ENCODE measurements around the gene GPC6.

The GPC6 gene

GRCh38 chr13:93304868-93305613 lies 78.4 kb downstream of the GPC6 start:
- TF ChIP-seq POLR2AphosphoS5 (IDR thresholded peaks at IDR 0.05; ENCODE audit: low read depth) = no peak
- TF ChIP-seq, protein P1, sequence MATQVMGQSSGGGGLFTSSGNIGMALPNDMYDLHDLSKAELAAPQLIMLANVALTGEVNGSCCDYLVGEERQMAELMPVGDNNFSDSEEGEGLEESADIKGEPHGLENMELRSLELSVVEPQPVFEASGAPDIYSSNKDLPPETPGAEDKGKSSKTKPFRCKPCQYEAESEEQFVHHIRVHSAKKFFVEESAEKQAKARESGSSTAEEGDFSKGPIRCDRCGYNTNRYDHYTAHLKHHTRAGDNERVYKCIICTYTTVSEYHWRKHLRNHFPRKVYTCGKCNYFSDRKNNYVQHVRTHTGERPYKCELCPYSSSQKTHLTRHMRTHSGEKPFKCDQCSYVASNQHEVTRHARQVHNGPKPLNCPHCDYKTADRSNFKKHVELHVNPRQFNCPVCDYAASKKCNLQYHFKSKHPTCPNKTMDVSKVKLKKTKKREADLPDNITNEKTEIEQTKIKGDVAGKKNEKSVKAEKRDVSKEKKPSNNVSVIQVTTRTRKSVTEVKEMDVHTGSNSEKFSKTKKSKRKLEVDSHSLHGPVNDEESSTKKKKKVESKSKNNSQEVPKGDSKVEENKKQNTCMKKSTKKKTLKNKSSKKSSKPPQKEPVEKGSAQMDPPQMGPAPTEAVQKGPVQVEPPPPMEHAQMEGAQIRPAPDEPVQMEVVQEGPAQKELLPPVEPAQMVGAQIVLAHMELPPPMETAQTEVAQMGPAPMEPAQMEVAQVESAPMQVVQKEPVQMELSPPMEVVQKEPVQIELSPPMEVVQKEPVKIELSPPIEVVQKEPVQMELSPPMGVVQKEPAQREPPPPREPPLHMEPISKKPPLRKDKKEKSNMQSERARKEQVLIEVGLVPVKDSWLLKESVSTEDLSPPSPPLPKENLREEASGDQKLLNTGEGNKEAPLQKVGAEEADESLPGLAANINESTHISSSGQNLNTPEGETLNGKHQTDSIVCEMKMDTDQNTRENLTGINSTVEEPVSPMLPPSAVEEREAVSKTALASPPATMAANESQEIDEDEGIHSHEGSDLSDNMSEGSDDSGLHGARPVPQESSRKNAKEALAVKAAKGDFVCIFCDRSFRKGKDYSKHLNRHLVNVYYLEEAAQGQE (IDR thresholded peaks at IDR 0.05; ENCODE audit: insufficient replicate concordance, low read depth) = no peak
- no peak for TF ChIP-seq GABPA (IDR thresholded peaks at IDR 0.05; ENCODE audit: low read depth)
- no peak for TF ChIP-seq SPI1 (IDR thresholded peaks at IDR 0.05; ENCODE audit: borderline replicate concordance, low read depth)

GRCh38 chr13:93305886-93306285 lies 79.3 kb downstream of the GPC6 start:
- DNase-seq (ENCODE audit: low read depth in 1 of 2, low spot score in 1 of 2) = no peak
- Histone ChIP-seq H3K27ac (replicated peaks) (no peak overlapping the region), H3K27me3 (ENCODE audit: insufficient read depth, poor library complexity, severe bottlenecking) (no peaks in the 10 kb centered on the region), H3K4me3 (replicated peaks; ENCODE audit: insufficient read depth, low read length) (no peak overlapping the region)
- no peak for TF ChIP-seq POLR2AphosphoS5 (IDR thresholded peaks at IDR 0.05; ENCODE audit: low read depth)
- TF ChIP-seq CTCF (IDR thresholded peaks at IDR 0.05; ENCODE audit: insufficient read depth, low read length) = no peak
- TF ChIP-seq SPI1 (IDR thresholded peaks at IDR 0.05; ENCODE audit: borderline replicate concordance, low read depth) = no peak
- no peak for TF ChIP-seq GABPA (IDR thresholded peaks at IDR 0.05; ENCODE audit: low read depth)
- TF ChIP-seq, protein P1 (IDR thresholded peaks at IDR 0.05; ENCODE audit: insufficient replicate concordance, low read depth) = no peak

More at GRCh38 chr13:93304868-93305613, 78.4 kb downstream of the GPC6 start:
- H3K27me3 ChIP-seq (ENCODE audit: insufficient read depth, poor library complexity, severe bottlenecking) = no peaks in the 10 kb centered on the region
- no peak overlapping the region for H3K4me3 ChIP-seq (replicated peaks; ENCODE audit: insufficient read depth, low read length)
- no peak overlapping the region for H3K27ac ChIP-seq (replicated peaks)
- no peak for DNase-seq (ENCODE audit: low read depth in 1 of 2, low spot score in 1 of 2)

- DNase-seq (ENCODE audit: low read depth in 1 of 2, low spot score in 1 of 2) = no peak
- no peak overlapping the region for H3K27ac ChIP-seq (replicated peaks)
- no peak for TF ChIP-seq POLR2AphosphoS5 (IDR thresholded peaks at IDR 0.05; ENCODE audit: low read depth)
- TF ChIP-seq, protein P1 (IDR thresholded peaks at IDR 0.05; ENCODE audit: insufficient replicate concordance, low read depth) = no peak
- no peak for TF ChIP-seq GABPA (IDR thresholded peaks at IDR 0.05; ENCODE audit: low read depth)
- TF ChIP-seq CTCF (IDR thresholded peaks at IDR 0.05; ENCODE audit: insufficient read depth, low read length) = no peak
- TF ChIP-seq SPI1 (IDR thresholded peaks at IDR 0.05; ENCODE audit: borderline replicate concordance, low read depth) = no peak
These were observed 80.5 kb downstream of the GPC6 start for GRCh38 chr13:93307136-93307535.

More at GRCh38 chr13:93307136-93307535, 80.5 kb downstream of the GPC6 start:
- Histone ChIP-seq H3K27me3 (ENCODE audit: insufficient read depth, poor library complexity, severe bottlenecking) (no peaks in the 10 kb centered on the region), H3K4me3 (replicated peaks; ENCODE audit: insufficient read depth, low read length) (no peak overlapping the region)

Measured in HL-60 (cell line).